Cardiac muscle cell (in vitro differentiated cells and primary cell): ENCODE measurements around the gene INHBB. TPM values are rescaled to one million over a fixed set of nuclear protein-coding genes. Genes with fewer than 3 reads are reported as not detected.

Source experiments
- DNase-seq, 2 donors: peaks; one replicate each; pipeline versions ENCODE4 v3.0.0 to v3.0.0-alpha.2; 2010 to 2017; ENCODE audit warnings: low read depth in 1 of 2, low spot score in 1 of 2
- H3K27ac ChIP-seq: fragments of 200-600 bp; sonication (generic); 2 replicates; pipeline ENCODE4 v1.5.1; 2016
- H3K27me3 ChIP-seq: fragments of 200-600 bp; sonication (generic); 2 replicates; pipeline ENCODE4 v1.6.0; 2016; ENCODE audit warnings: control low read depth
- H3K36me3 ChIP-seq: fragments of 200-600 bp; sonication (generic); 2 replicates; pipeline ENCODE4 v1.5.1; 2016; ENCODE audit warnings: control low read depth
- H3K4me1 ChIP-seq: fragments of 200-600 bp; sonication (generic); 2 replicates; pipeline ENCODE4 v1.8.1; 2017; ENCODE audit warnings: low read depth, mild to moderate bottlenecking, mixed run types
- H3K4me3 ChIP-seq: fragments of 200-600 bp; sonication (generic); 2 replicates; pipeline ENCODE4 v1.5.1; 2016; ENCODE audit warnings: mild to moderate bottlenecking
- H3K9me3 ChIP-seq: fragments of 200-600 bp; sonication (generic); 2 replicates; pipeline ENCODE4 v1.5.1; 2017; ENCODE audit warnings: low read depth, mild to moderate bottlenecking, control low read depth
- CTCF ChIP-seq: IDR thresholded peaks from 2 replicates; pipeline ENCODE4 v1.5.1; 2012; ENCODE audit warnings: low read depth, mild to moderate bottlenecking, low read length
- polyA plus RNA-seq: library from polyadenylated mRNA; unstranded; fragments of >200 nt; fragmentation: Nextera tagmentation; extraction: Ambion mirVana; gene quantifications from 2 replicates; pipeline ENCODE4 v1.2.1, GENCODE V29; 2016
- total RNA-seq: library from RNA; depleted of rRNA; stranded (reverse); fragments of >200 nt; gene quantifications from 2 replicates; pipeline ENCODE4 v1.2.3, GENCODE V29; 2016

The INHBB gene
- total and polyA plus RNA-seq, 2 experiments from 2014 or later = not detected

- H3K36me3 ChIP-seq = no peaks in the 10 kb centered on the region
- H3K27me3 ChIP-seq = peaks cover 16% of the 10 kb centered on the region
- no peak overlapping the region for H3K27ac ChIP-seq
- peaks cover 13% of the 10 kb centered on the region for H3K4me1 ChIP-seq
- no peak overlapping the region for H3K4me3 ChIP-seq
- DNase-seq = no peak
- H3K9me3 ChIP-seq = no peaks in the 10 kb centered on the region
- no peak for TF ChIP-seq CTCF
Measured at GRCh38 chr2:120398996-120399888, 53.3 kb downstream of the INHBB start.

GRCh38 chr2:120399889-120400240, 53.9 kb downstream of the INHBB start:
- Histone ChIP-seq H3K4me1 (peaks cover 13% of the 10 kb centered on the region), H3K4me3 (no peak overlapping the region), H3K27me3 (peaks cover 16% of the 10 kb centered on the region), H3K36me3 (no peaks in the 10 kb centered on the region), H3K27ac (no peak overlapping the region), H3K9me3 (no peaks in the 10 kb centered on the region)
- DNase-seq = no peak
- TF ChIP-seq CTCF = no peak

- no peak for TF ChIP-seq CTCF
- no peak for DNase-seq
- H3K27ac ChIP-seq = no peak overlapping the region
- peaks cover 16% of the 10 kb centered on the region for H3K27me3 ChIP-seq
- H3K36me3 ChIP-seq = no peaks in the 10 kb centered on the region
- peaks cover 10% of the 10 kb centered on the region for H3K4me1 ChIP-seq
- H3K4me3 ChIP-seq = no peak overlapping the region
- H3K9me3 ChIP-seq = no peaks in the 10 kb centered on the region
Measured at GRCh38 chr2:120400551-120400950, 54.6 kb downstream of the INHBB start.

Other genes with a start within 250 kb of the INHBB start
- gene TMEM185B, start 122.7 kb upstream of the INHBB start, total RNA-seq = 32.9 and 43.4 TPM in 2 replicates
- 21.3 and 25.0 TPM in 2 replicates for gene TMEM185B, start 122.7 kb upstream of the INHBB start, polyA plus RNA-seq
- gene RALB, start 93.3 kb upstream of the INHBB start, total RNA-seq = 26.5 and 31.4 TPM in 2 replicates
- 39.0 and 50.8 TPM in 2 replicates for gene RALB, start 93.3 kb upstream of the INHBB start, polyA plus RNA-seq